GM19238 (cell line): ENCODE data around the gene ZNF607.
"Not testable (repeated sequence)": the region's sequence is repeated elsewhere in the genome, so short reads cannot be mapped to it uniquely, and the experiment has no call there.

Source experiments
- DNase-seq: peaks from one replicate; pipeline ENCODE4 v3.0.0; 2011; ENCODE audit warnings: low spot score; ENCODE audit not compliant: insufficient read length

ZNF607 gene

GRCh38 chr19:37719111-37719926, at the start of gene ZNF607:
ZNF607 (minus strand) TSS chr19:37719761; CDS start chr19:37711618, 8,143 bp downstream.
- DNase-seq, result peak; percentile 89

GRCh38 chr19:37763488-37763887, 43.9 kb upstream of the ZNF607 start:
- no peak for DNase-seq

GRCh38 chr19:37757683-37758082, 38.1 kb upstream of the ZNF607 start:
- DNase-seq, result not testable (repeated sequence)

GRCh38 chr19:37738371-37738770, 18.8 kb upstream of the ZNF607 start:
- DNase-seq, result no peak

GRCh38 chr19:37725181-37725580, 5.6 kb upstream of the ZNF607 start:
- DNase-seq, result no peak

- no peak for DNase-seq
These were observed 335 bp upstream of the ZNF607 start for GRCh38 chr19:37719927-37720265.

- no peak for DNase-seq
These were observed 1.3 kb downstream of the ZNF607 start for GRCh38 chr19:37718304-37718703.

GRCh38 chr19:37716140-37716539, 3.4 kb downstream of the ZNF607 start:
- no peak for DNase-seq

- DNase-seq, result no peak
These were observed 13.4 kb downstream of the ZNF607 start for GRCh38 chr19:37706052-37706605.

GRCh38 chr19:37699057-37699456, 20.5 kb downstream of the ZNF607 start:
- no peak for DNase-seq

GRCh38 chr19:37698216-37698615, 21.3 kb downstream of the ZNF607 start:
- DNase-seq, result no peak

- DNase-seq, result no peak
These were observed 24.2 kb downstream of the ZNF607 start for GRCh38 chr19:37695144-37695899.

GRCh38 chr19:37692956-37693620, 26.5 kb downstream of the ZNF607 start:
- no peak for DNase-seq

GRCh38 chr19:37691881-37692504, 27.6 kb downstream of the ZNF607 start:
- peak; percentile 48 for DNase-seq

GRCh38 chr19:37683520-37683919, 36.0 kb downstream of the ZNF607 start:
- DNase-seq, result no peak

- no peak for DNase-seq
These were observed 50.1 kb downstream of the ZNF607 start for GRCh38 chr19:37669450-37669914.

GRCh38 chr19:37657157-37657556, 62.4 kb downstream of the ZNF607 start:
- DNase-seq, result not testable (repeated sequence)

GRCh38 chr19:37655689-37656371, 63.7 kb downstream of the ZNF607 start:
- peak; percentile 72 for DNase-seq

- DNase-seq, result peak; percentile 72
These were observed 64.3 kb downstream of the ZNF607 start, which contains the start of gene ZFP30 for GRCh38 chr19:37655301-37655688. ZFP30 (minus strand) TSS chr19:37655465; CDS start chr19:37647822, 7,643 bp downstream.

- peak; percentile 19 for DNase-seq
These were observed 64.8 kb downstream of the ZNF607 start for GRCh38 chr19:37654629-37655300.
